HEK293 (cell line): ENCODE measurements around the gene MRPS16.

Source experiments
- MYNN ChIP-seq: fragments of 450-650 bp; formaldehyde crosslinking; IDR thresholded peaks from 2 replicates; pipeline ENCODE4 v1.5.1; 2016; ENCODE audit warnings: missing biosample characterization, missing genetic modification characterization, borderline replicate concordance
- REST ChIP-seq: fragments of 450-650 bp; formaldehyde crosslinking; IDR thresholded peaks from 2 replicates; pipeline ENCODE4 v1.5.1; 2016; ENCODE audit warnings: missing biosample characterization, missing genetic modification characterization
- SALL2 ChIP-seq: fragments of 450-650 bp; formaldehyde crosslinking; IDR thresholded peaks from 2 replicates; pipeline ENCODE4 v1.5.0; 2017; ENCODE audit warnings: missing biosample characterization, mild to moderate bottlenecking, missing genetic modification characterization, borderline replicate concordance
- TCF7L2 ChIP-seq: IDR thresholded peaks from 2 replicates; pipeline ENCODE4 v1.6.1; 2011; ENCODE audit warnings: low read depth, mild to moderate bottlenecking, inconsistent platforms, low read length, moderate library complexity, borderline replicate concordance
- WT1 ChIP-seq: fragments of 450-650 bp; formaldehyde crosslinking; IDR thresholded peaks from 2 replicates; pipeline ENCODE4 v1.5.1; 2016; ENCODE audit warnings: missing biosample characterization, missing genetic modification characterization
- ZBTB20 ChIP-seq: fragments of 450-650 bp; formaldehyde crosslinking; IDR thresholded peaks from 2 replicates; pipeline ENCODE4 v1.5.1; 2016; ENCODE audit warnings: missing biosample characterization, missing genetic modification characterization
- ZNF354C ChIP-seq: fragments of 450-650 bp; formaldehyde crosslinking; IDR thresholded peaks from 2 replicates; pipeline ENCODE4 v1.5.1; 2016; ENCODE audit warnings: missing biosample characterization, missing genetic modification characterization, low read depth, borderline replicate concordance
- ZNF580 ChIP-seq: fragments of 450-650 bp; formaldehyde crosslinking; IDR thresholded peaks from 2 replicates; pipeline ENCODE4 v1.5.1; 2016; ENCODE audit warnings: missing biosample characterization, missing genetic modification characterization
- ZNF776 ChIP-seq: fragments of 450-650 bp; formaldehyde crosslinking; IDR thresholded peaks from 2 replicates; pipeline ENCODE4 v1.5.0; 2017; ENCODE audit warnings: missing biosample characterization, missing genetic modification characterization, borderline replicate concordance
- TF ChIP-seq, protein P1 (sequence below): fragments of 450-650 bp; formaldehyde crosslinking; IDR thresholded peaks from 2 replicates; pipeline ENCODE4 v1.5.1; 2016; ENCODE audit warnings: missing biosample characterization, missing genetic modification characterization
- TF ChIP-seq, protein P2 (sequence below): fragments of 450-650 bp; formaldehyde crosslinking; IDR thresholded peaks from 2 replicates; pipeline ENCODE4 v1.5.1; 2017; ENCODE audit warnings: missing biosample characterization, mild to moderate bottlenecking, missing genetic modification characterization, moderate library complexity

DNA sequence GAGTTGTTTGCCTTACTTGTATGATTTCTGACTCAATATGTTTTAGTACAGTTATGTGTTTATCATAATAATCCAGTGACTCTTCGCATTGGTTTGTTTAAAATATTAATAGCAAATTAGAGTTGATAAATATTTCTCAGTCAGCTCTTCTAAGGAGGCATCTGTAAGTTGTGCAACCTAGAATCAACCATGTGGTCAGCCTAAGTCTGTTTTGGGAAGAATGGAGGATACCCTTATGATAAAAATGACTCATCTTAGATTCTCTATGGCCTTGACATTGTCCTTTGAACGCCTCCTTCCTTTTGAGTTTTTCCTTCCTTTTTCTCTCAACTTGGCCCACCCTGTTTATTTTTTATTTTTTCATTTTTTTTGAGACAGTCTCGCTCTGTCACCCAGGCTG is 24.2 kb downstream of the MRPS16 start:
- TF ChIP-seq, protein P1, sequence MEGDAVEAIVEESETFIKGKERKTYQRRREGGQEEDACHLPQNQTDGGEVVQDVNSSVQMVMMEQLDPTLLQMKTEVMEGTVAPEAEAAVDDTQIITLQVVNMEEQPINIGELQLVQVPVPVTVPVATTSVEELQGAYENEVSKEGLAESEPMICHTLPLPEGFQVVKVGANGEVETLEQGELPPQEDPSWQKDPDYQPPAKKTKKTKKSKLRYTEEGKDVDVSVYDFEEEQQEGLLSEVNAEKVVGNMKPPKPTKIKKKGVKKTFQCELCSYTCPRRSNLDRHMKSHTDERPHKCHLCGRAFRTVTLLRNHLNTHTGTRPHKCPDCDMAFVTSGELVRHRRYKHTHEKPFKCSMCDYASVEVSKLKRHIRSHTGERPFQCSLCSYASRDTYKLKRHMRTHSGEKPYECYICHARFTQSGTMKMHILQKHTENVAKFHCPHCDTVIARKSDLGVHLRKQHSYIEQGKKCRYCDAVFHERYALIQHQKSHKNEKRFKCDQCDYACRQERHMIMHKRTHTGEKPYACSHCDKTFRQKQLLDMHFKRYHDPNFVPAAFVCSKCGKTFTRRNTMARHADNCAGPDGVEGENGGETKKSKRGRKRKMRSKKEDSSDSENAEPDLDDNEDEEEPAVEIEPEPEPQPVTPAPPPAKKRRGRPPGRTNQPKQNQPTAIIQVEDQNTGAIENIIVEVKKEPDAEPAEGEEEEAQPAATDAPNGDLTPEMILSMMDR (tag by site-specific recombination), result no peak
- TF ChIP-seq TCF7L2 (no peak), ZNF776 (tag by site-specific recombination) (no peak), ZNF354C (tag by site-specific recombination) (no peak), ZNF580 (tag by site-specific recombination) (no peak), REST (tag by site-specific recombination) (no peak), MYNN (tag by site-specific recombination) (no peak), SALL2 (tag by site-specific recombination) (no peak), ZBTB20 (tag by site-specific recombination) (no peak), WT1 (no peak)
- TF ChIP-seq, protein P2, sequence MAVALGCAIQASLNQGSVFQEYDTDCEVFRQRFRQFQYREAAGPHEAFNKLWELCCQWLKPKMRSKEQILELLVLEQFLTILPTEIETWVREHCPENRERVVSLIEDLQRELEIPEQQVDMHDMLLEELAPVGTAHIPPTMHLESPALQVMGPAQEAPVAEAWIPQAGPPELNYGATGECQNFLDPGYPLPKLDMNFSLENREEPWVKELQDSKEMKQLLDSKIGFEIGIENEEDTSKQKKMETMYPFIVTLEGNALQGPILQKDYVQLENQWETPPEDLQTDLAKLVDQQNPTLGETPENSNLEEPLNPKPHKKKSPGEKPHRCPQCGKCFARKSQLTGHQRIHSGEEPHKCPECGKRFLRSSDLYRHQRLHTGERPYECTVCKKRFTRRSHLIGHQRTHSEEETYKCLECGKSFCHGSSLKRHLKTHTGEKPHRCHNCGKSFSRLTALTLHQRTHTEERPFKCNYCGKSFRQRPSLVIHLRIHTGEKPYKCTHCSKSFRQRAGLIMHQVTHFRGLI (tag by site-specific recombination), result no peak
